Stomach (tissue), 4 donors: ENCODE results near the gene LRP2BP.

Experiments
- CTCF ChIP-seq, 7 experiments: fragments of 450-650 bp in 4 of 7; fragments of 200-600 bp in 3 of 7; sonication (generic) in 3 of 7; IDR thresholded peaks; one replicate each; pipeline ENCODE4 v1.5.1; 2016 to 2019; ENCODE audit warnings: antibody characterized with exemption in 7 of 7, control low read depth in 2 of 7, mild to moderate bottlenecking in 1 of 7
- POLR2AphosphoS5 ChIP-seq, 3 donors: sonication (generic); formaldehyde crosslinking; IDR thresholded peaks; one replicate each; pipeline ENCODE4 v1.6.1; 2016; ENCODE audit warnings: antibody characterized with exemption in 3 of 3

- TF ChIP-seq POLR2AphosphoS5 (IDR thresholded peaks at IDR 0.05): no peak
- no peak for TF ChIP-seq CTCF (IDR thresholded peaks at IDR 0.05)
Observed at GRCh38 chr4:185370268-185370949, 25.3 kb downstream of the LRP2BP start.
